Fibroblast of villous mesenchyme (primary cell): ENCODE data around the gene TMEM229B. TPM values are rescaled to one million over a fixed set of nuclear protein-coding genes. Genes with fewer than 3 reads are reported as not detected.
"Not testable (repeated sequence)": the region's sequence is repeated elsewhere in the genome, so short reads cannot be mapped to it uniquely, and the experiment has no call there.

Source experiments
- DNase-seq: peaks from one replicate; pipeline ENCODE4 v3.0.0-alpha.2; 2010; ENCODE audit warnings: low read depth
- H3K4me3 ChIP-seq: 2 replicates; pipeline ENCODE4 v1.5.1; 2011; ENCODE audit warnings: low read depth, mild to moderate bottlenecking, low read length
- total RNA-seq: library from RNA; depleted of rRNA; stranded (reverse); fragments of >200 nt; gene quantifications from 2 replicates; pipeline ENCODE4 v1.2.3, GENCODE V29; 2012
- TF ChIP-seq, protein P1 (sequence below): IDR thresholded peaks from 2 replicates; pipeline ENCODE4 v1.5.1; 2012; ENCODE audit warnings: low read depth, mild to moderate bottlenecking, low read length; ENCODE audit not compliant: insufficient read depth

Gene TMEM229B
- total RNA-seq, 1 donor = 0.43 TPM

DNA sequence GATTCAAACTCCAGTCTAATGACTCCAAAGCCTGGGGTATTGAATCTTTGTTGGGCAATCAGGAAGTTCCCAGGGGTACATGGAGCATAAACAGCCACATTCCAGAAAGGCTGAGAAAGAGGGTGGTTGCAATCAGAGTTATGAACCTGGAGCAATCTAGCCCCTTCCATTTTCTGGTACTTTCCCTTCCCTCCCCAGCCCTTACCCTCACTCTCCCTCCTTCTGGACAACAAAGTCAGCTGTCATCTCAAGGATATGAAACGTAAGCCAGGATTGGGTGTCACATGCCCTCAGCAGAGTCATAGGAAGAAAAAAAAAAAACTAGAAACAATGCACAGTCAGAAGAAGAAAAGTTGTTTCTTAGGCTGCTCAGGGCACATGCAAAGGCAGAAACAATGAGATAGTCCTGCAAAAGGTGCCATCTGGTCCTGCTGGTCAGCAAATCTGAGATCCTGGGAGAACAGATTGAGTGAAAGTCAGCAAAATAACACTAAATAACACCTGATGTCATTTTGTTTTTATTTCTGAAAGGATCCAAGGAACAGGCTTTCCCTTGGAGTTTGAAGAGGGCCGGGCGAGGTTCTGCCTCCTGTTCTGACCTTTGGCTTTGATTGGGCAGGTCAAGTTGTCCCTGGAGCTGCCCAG is 27.1 kb downstream of the TMEM229B start:
- peak; percentile 40 for DNase-seq
- no peak overlapping the region for H3K4me3 ChIP-seq
- TF ChIP-seq, protein P1, sequence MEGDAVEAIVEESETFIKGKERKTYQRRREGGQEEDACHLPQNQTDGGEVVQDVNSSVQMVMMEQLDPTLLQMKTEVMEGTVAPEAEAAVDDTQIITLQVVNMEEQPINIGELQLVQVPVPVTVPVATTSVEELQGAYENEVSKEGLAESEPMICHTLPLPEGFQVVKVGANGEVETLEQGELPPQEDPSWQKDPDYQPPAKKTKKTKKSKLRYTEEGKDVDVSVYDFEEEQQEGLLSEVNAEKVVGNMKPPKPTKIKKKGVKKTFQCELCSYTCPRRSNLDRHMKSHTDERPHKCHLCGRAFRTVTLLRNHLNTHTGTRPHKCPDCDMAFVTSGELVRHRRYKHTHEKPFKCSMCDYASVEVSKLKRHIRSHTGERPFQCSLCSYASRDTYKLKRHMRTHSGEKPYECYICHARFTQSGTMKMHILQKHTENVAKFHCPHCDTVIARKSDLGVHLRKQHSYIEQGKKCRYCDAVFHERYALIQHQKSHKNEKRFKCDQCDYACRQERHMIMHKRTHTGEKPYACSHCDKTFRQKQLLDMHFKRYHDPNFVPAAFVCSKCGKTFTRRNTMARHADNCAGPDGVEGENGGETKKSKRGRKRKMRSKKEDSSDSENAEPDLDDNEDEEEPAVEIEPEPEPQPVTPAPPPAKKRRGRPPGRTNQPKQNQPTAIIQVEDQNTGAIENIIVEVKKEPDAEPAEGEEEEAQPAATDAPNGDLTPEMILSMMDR = no peak

DNA sequence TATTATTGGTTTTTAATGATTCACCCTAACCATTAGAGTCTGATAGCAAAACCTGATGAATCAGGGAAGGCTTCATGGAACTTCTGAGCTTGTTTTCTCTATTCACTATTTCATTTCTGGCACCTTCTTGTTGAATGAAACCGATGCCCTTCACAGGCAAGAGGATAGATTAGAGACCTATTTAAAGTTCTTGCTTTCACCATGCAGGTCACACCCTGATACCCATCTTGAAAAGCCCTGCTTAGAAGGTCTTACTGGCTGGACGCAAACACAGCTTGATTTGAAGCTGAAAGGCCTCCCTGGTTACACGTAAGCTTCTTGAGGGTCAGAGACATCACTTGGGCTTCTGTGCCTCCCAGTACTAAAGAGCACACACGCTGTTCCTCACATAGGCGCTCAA is 29.2 kb downstream of the TMEM229B start:
- no peak overlapping the region for H3K4me3 ChIP-seq
- TF ChIP-seq, protein P1 = no peak
- no peak for DNase-seq

DNA sequence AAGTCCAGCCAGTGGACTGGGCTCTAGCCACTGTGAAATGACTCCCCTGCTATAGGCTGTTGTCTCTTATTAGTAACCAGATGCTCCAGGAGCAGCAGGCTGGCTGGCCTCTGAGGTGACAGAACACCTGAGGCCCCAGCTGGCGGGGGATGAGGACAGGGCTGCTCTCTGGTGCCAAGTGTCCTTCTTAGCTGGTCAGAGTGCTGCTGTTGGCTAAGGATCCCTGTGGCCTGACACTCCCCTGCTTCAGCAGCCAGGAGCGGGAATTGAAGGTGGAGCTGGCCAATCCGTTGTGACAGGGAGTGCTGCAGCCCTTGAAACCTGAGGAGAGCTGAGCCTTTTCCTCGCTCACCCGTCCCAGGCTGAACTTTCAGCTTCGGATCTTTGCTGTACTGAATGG is 30.7 kb downstream of the TMEM229B start:
- DNase-seq = no peak
- TF ChIP-seq, protein P1 = no peak
- no peak overlapping the region for H3K4me3 ChIP-seq

DNA sequence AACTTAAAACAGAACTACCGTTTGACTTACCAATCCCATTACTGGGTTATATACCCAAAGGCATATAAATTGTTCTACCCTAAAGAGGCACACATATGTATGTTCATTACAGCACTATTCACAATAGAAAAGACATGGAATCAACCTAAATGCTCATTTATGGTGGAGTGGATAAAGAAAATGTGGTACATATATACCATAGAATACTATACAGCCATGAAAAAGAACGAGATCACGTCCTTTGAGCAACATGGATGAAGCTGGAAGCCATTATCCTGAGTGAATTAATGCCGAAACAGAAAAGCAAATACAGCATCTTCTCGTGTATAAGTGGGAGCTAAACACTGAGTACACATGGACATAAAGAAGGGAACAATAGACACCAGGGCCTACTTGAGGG is 31.8 kb downstream of the TMEM229B start:
- no peak overlapping the region for H3K4me3 ChIP-seq
- TF ChIP-seq, protein P1 = no peak
- DNase-seq = no peak

DNA sequence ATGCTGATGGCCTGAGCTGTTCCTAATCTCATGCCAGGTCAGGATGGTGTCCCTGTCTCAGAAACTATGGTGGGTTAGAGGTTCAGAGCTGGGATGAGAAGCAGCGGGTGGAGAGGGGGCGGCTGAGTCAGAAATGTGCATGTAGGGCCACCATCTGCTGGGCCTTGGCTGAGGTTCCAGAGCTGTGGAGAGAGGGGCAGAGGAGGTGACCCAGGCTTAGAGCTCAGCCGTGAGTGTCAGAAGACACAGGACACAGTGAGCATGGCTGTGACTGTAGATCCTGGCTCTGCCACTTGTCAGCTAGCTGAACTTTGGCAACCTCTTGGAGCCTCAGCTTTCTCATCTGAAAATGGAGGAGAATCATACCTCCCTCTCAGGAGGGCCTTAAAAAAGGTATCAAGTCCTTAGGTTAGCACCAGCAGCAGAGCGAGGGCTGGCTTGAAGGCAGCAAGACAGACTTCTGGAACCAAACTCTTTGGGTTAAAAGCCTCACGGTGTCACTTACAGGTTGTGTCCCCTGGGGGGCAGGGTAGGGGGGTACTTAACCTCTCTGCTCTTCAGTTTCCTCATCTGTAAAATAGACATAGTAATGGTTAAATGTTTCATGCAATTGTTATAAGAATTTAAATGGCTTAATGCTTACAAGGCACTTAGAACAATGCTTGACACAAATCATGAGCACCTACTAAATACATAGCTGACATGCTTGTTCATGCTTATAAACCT is 34.8 kb downstream of the TMEM229B start:
- no peak overlapping the region for H3K4me3 ChIP-seq
- DNase-seq = no peak
- TF ChIP-seq, protein P1 = no peak

DNA sequence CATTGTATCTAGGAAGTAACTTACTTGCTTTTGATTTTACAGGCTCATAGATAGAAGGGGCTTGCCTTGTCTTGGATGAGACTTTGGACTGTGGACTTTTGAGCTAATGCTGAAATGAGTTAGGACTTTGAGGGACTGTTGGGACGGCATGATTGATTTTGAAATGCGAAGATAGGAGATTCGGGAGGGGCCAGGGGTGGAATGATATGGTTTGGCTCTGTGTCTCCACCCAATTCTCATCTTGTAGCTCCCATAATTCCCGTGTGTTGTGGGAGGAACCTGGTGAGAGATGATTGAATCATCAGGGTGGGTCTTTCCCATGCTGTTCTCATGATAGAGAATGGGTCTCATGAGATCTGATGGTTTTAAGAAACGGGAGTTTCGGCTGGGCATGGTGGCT is 36.9 kb downstream of the TMEM229B start:
- not testable (repeated sequence) for DNase-seq, H3K4me3 ChIP-seq

DNA sequence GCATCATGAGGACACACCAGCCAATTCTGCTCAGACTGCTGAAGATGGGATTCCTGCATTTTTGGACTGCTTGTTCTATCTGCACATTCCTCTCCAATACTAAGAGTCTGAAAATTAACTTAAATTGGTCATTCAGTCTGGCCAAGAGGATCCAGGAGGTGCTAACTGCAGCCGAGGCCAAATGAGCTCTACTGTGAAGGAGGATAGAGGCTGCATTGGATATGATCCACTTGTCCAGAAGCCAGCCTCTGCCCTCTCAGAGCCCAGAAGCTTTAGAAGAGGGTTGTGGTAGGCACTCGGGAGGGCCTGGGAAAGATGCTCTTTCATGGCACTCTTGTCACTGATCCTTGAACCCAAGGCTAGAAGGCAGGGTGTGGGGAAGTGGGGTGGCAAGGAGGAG is 39.4 kb downstream of the TMEM229B start:
- no peak for DNase-seq
- TF ChIP-seq, protein P1 = no peak
- H3K4me3 ChIP-seq = no peak overlapping the region
